Mesenchymal stem cell (in vitro differentiated cells and primary cell): ENCODE measurements around the gene OSBPL2.

Experiments
- DNase-seq: peaks from one replicate; pipeline ENCODE4 v3.0.0-alpha.2; 2013
- H2AFZ ChIP-seq: one replicate; pipeline ENCODE4 v1.6.1; 2013; ENCODE audit warnings: low read depth, mild to moderate bottlenecking, control low read depth, inconsistent platforms, low read length, moderate library complexity
- H2AK5ac ChIP-seq: 2 replicates; pipeline ENCODE4 v1.6.1; 2013; ENCODE audit warnings: low read length, moderate library complexity, mild to moderate bottlenecking, inconsistent platforms; ENCODE audit not compliant: severe bottlenecking
- H2BK120ac ChIP-seq: one replicate; pipeline ENCODE4 v1.6.1; 2013; ENCODE audit warnings: low read depth, mild to moderate bottlenecking, inconsistent platforms, low read length, moderate library complexity
- H2BK12ac ChIP-seq, 2 experiments: one replicate each; pipeline ENCODE4 v1.6.1; 2013; ENCODE audit warnings: inconsistent platforms in 2 of 2, low read length in 2 of 2, mild to moderate bottlenecking in 2 of 2, moderate library complexity in 2 of 2, control low read depth in 1 of 2
- H2BK15ac ChIP-seq: one replicate; pipeline ENCODE4 v1.6.1; 2013; ENCODE audit warnings: mild to moderate bottlenecking, low read depth, inconsistent platforms; ENCODE audit not compliant: poor library complexity, severe bottlenecking
- H2BK5ac ChIP-seq: 2 replicates; pipeline ENCODE4 v1.6.1; 2013; ENCODE audit warnings: low read depth, mild to moderate bottlenecking, low read length, control low read depth, inconsistent platforms; ENCODE audit not compliant: poor library complexity, severe bottlenecking
- H3K14ac ChIP-seq, 2 experiments: one replicate each; pipeline ENCODE4 v1.6.1; 2013; ENCODE audit warnings: inconsistent platforms in 2 of 2, low read length in 2 of 2, control low read depth in 1 of 2, mild to moderate bottlenecking in 1 of 2, moderate library complexity in 1 of 2
- H3K18ac ChIP-seq, 2 experiments: one replicate each; pipeline ENCODE4 v1.6.1; 2013; ENCODE audit warnings: inconsistent platforms in 2 of 2, low read length in 2 of 2, control low read depth in 1 of 2, low read depth in 1 of 2, mild to moderate bottlenecking in 1 of 2
- H3K23ac ChIP-seq, 2 experiments: one replicate each; pipeline ENCODE4 v1.6.1; 2013; ENCODE audit warnings: inconsistent platforms in 2 of 2, low read length in 2 of 2, mild to moderate bottlenecking in 2 of 2, moderate library complexity in 2 of 2, control low read depth in 1 of 2
- H3K27ac ChIP-seq: 2 replicates; pipeline ENCODE4 v1.5.1; 2013; ENCODE audit warnings: mild to moderate bottlenecking, moderate library complexity, low read length, control low read depth, inconsistent platforms; ENCODE audit not compliant: poor library complexity, severe bottlenecking
- H3K27me3 ChIP-seq, 2 experiments: 2 replicates each; pipeline versions ENCODE4 v1.6.1 to v1.7.0; 2013; ENCODE audit warnings: low read length in 2 of 2, mild to moderate bottlenecking in 2 of 2, moderate library complexity in 2 of 2, control low read depth in 1 of 2, inconsistent platforms in 1 of 2; ENCODE audit not compliant: control insufficient read depth in 1 of 2, insufficient read depth in 1 of 2
- H3K36me3 ChIP-seq, 2 experiments: 2 replicates each; pipeline versions ENCODE4 v1.6.1 to v1.7.0; 2013; ENCODE audit warnings: low read length in 2 of 2, control low read depth in 1 of 2, inconsistent platforms in 1 of 2, low read depth in 1 of 2, mild to moderate bottlenecking in 1 of 2; ENCODE audit not compliant: insufficient read depth in 2 of 2, control insufficient read depth in 1 of 2
- H3K4ac ChIP-seq, 2 experiments: one replicate each; pipeline ENCODE4 v1.6.1; 2013; ENCODE audit warnings: inconsistent platforms in 2 of 2, low read length in 2 of 2, mild to moderate bottlenecking in 2 of 2, moderate library complexity in 2 of 2, control low read depth in 1 of 2, low read depth in 1 of 2
- H3K4me1 ChIP-seq: 2 replicates; pipeline ENCODE4 v1.6.1; 2013; ENCODE audit warnings: low read depth, low read length, control low read depth; ENCODE audit not compliant: control insufficient read depth, insufficient read depth
- H3K4me2 ChIP-seq: 2 replicates; pipeline ENCODE4 v1.6.1; 2013; ENCODE audit warnings: low read length, mild to moderate bottlenecking, inconsistent platforms; ENCODE audit not compliant: poor library complexity, severe bottlenecking
- H3K4me3 ChIP-seq, 2 experiments: 2 replicates each; pipeline versions ENCODE4 v1.5.1 to v1.7.0; 2013; ENCODE audit warnings: low read length in 2 of 2, mild to moderate bottlenecking in 2 of 2, control low read depth in 1 of 2, low read depth in 1 of 2; ENCODE audit not compliant: insufficient read depth in 1 of 2
- H3K79me1 ChIP-seq: replicated peaks from 2 replicates; pipeline ENCODE4 v1.6.1; 2013; ENCODE audit warnings: mild to moderate bottlenecking, control low read depth, low read length, inconsistent platforms; ENCODE audit not compliant: poor library complexity, severe bottlenecking
- H3K9ac ChIP-seq: 2 replicates; pipeline ENCODE4 v1.7.0; 2013; ENCODE audit warnings: mild to moderate bottlenecking, low read length, moderate library complexity
- H3K9me3 ChIP-seq: 2 replicates; pipeline ENCODE4 v1.7.0; 2013; ENCODE audit warnings: mild to moderate bottlenecking, low read length; ENCODE audit not compliant: control insufficient read depth
- H4K8ac ChIP-seq: one replicate; pipeline ENCODE4 v1.6.1; 2013; ENCODE audit warnings: inconsistent platforms, mild to moderate bottlenecking, low read length, moderate library complexity
- H4K91ac ChIP-seq: one replicate; pipeline ENCODE4 v1.6.1; 2013; ENCODE audit warnings: mild to moderate bottlenecking, low read length, inconsistent platforms
- WGBS: methylation state at CpG from one replicate; pipeline ENCODE4 v1.1.7; 2013; ENCODE audit warnings: mixed read lengths; 5-methylcytosine and 5-hydroxymethylcytosine counted together

The OSBPL2 gene

DNA sequence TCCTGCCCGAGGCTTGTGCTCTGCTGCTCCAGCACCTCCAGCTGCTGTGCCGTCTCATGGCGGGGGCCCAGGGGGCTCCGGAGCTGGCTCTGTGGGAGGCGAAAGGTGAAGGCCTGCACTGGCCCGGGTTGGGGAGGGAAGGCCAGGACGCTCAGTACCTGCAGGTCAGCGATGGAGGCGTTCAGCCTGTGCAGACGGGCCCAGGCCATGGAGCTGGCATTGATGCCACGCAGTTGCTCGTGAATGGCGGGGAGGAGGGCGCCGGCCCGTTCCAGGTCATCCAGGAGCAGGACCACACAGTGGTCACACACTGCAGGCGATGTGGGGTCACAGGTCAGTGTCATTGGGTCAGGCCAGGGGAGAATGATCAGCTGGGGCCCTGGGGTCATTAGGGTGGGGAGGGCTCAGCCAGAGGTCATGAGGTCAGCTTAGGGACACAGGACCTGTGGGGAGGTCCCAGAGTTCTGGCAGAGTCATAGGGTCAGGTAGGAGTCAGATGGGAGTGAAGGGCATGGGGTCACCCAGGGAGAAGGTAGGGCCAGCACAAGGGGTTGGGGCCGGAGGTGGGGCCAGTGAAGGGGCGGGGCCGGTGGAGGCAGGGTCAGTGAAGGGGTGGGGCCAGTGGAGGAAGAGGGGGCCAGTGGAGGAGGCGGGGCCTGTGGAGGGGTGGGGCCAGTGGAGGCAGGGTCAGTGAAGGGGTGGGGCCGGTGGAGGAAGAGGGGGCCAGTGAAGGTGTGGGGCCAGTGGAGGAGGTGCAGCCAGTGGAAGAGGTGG lies 82.4 kb downstream of the OSBPL2 start:
- no peak overlapping the region for H3K23ac ChIP-seq
- no peak overlapping the region for H3K4me2 ChIP-seq
- no peak overlapping the region for H3K27ac ChIP-seq
- no peak overlapping the region for H3K14ac ChIP-seq
- H3K36me3 ChIP-seq = peaks cover 22 to 91% of the 10 kb centered on the region in 2 experiments
- H2AFZ ChIP-seq = no peak overlapping the region
- no peak overlapping the region for H2BK12ac ChIP-seq
- peaks cover 26% of the 10 kb centered on the region for H3K79me1 ChIP-seq
- no peak overlapping the region for H4K91ac ChIP-seq
- no peak overlapping the region for H3K4me3 ChIP-seq
- 94% methylated on average over 21 of the region's 22 CpGs for WGBS
- no peaks in the 10 kb centered on the region for H3K9me3 ChIP-seq
- no peaks in the 10 kb centered on the region for H3K27me3 ChIP-seq
- no peak overlapping the region for H3K18ac ChIP-seq
- H3K4me1 ChIP-seq = peaks cover 7% of the 10 kb centered on the region
- H3K4ac ChIP-seq = no peak overlapping the region
- no peak overlapping the region for H3K9ac ChIP-seq
- no peak overlapping the region for H2AK5ac ChIP-seq
- H2BK15ac ChIP-seq = no peak overlapping the region
- H2BK120ac ChIP-seq = no peak overlapping the region
- no peak overlapping the region for H2BK5ac ChIP-seq
- no peak for DNase-seq
- H4K8ac ChIP-seq = no peak overlapping the region

DNA sequence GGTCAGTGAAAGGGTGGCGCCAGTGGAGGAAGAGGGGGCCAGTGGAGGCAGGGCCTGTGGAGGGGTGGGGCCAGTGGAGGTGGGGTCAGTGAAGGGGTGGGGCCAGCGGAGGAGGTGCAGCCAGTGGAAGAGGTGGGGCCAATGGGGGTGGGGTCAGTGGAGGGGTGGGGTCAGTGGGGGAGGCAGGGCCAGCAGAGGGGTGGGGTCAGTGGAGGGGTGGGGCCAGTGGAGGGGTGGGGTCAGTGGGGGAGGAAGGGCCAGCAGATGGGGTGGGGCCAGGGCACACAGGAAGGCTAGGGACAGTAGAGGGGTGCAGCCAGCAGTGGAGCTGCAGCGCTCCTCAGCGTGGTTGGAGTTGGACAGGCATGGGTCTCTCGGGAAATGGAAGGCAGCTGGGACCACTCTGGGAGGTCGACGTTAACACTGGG lies 83.2 kb downstream of the OSBPL2 start:
- Histone ChIP-seq H2BK120ac (no peak overlapping the region), H3K9ac (no peak overlapping the region), H3K4me1 (peaks cover 7% of the 10 kb centered on the region), H3K4me3 (no peak overlapping the region), H3K27ac (no peak overlapping the region), H2AK5ac (no peak overlapping the region), H4K8ac (no peak overlapping the region), H2AFZ (no peak overlapping the region), H3K36me3 (peaks cover 17 to 91% of the 10 kb centered on the region in 2 experiments), H3K4ac (no peak overlapping the region), H3K23ac (no peak overlapping the region), H3K79me1 (peaks cover 29% of the 10 kb centered on the region), H2BK5ac (no peak overlapping the region), H3K27me3 (no peaks in the 10 kb centered on the region), H4K91ac (peak overlapping the region; percentile 40), H3K4me2 (no peak overlapping the region), H2BK12ac (no peak overlapping the region), H3K14ac (no peak overlapping the region), H3K18ac (no peak overlapping the region), H3K9me3 (no peaks in the 10 kb centered on the region), H2BK15ac (no peak overlapping the region)
- DNase-seq = peak; percentile 27
- 94% methylated on average over 7 of the region's 7 CpGs for WGBS

DNA sequence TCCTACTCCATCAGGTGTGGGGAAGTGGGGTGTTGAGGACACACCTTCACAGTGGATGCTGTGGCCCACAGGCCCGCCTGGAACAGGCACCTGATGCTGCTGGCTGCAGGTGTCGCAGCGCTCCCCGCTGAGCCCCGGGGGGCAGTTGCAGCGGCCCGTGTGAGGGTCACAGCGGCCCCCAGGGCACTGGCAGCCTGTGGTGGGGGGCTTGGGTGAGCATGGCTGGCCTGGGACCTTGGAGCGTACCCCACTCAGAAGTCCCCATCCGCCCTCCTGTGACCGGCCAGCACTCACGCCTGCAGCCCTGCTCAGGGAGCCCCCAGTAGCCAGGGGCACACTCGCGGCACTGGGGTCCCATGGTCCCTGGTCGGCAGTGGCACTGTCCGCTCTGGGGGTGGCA lies 83.7 kb downstream of the OSBPL2 start:
- no peak overlapping the region for H2AFZ ChIP-seq
- peaks cover 4% of the 10 kb centered on the region for H3K4me1 ChIP-seq
- H2BK120ac ChIP-seq = no peak overlapping the region
- no peak overlapping the region for H3K9ac ChIP-seq
- H3K79me1 ChIP-seq = peaks cover 33% of the 10 kb centered on the region
- no peak overlapping the region for H2BK5ac ChIP-seq
- H3K23ac ChIP-seq = no peak overlapping the region
- H3K27me3 ChIP-seq = no peaks in the 10 kb centered on the region
- no peak overlapping the region for H3K4me3 ChIP-seq
- peak overlapping the region; percentile 40 for H4K91ac ChIP-seq
- no peak overlapping the region for H3K18ac ChIP-seq
- no peaks in the 10 kb centered on the region for H3K9me3 ChIP-seq
- no peak overlapping the region for H2BK12ac ChIP-seq
- no peak overlapping the region for H3K14ac ChIP-seq
- H2BK15ac ChIP-seq = no peak overlapping the region
- no peak for DNase-seq
- H3K36me3 ChIP-seq = peaks cover 21 to 91% of the 10 kb centered on the region in 2 experiments
- no peak overlapping the region for H3K27ac ChIP-seq
- H2AK5ac ChIP-seq = no peak overlapping the region
- H4K8ac ChIP-seq = no peak overlapping the region
- H3K4ac ChIP-seq = no peak overlapping the region
- H3K4me2 ChIP-seq = no peak overlapping the region
- 99% methylated on average over 15 of the region's 16 CpGs for WGBS

DNA sequence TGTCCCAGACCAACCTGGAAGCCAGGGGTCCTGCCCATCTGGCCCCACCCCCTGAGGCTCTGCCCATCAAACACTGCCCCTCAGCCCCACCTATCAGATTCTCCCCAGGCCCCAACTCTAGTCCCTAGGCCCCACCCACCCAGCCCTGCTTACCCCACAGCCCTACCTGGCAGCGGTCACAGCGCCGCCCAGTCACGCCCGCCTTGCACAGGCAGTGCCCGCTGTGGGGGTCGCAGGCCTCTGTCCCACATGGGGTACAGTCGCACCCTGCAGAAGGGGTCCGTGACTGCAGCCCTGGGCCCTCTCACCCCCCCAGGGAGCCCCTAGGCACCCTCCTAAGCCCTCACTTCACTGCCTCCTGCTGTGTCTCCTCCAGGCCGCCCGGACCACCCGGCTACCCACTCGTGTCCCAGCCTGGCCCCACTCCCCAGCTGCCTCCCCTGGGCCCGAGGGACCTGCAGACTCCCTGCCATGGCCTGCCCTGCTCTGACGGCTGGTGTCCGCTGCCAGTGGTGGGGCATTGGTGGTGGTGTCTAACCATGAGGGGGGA lies 84.2 kb downstream of the OSBPL2 start:
- Histone ChIP-seq H3K36me3 (peaks cover 22 to 91% of the 10 kb centered on the region in 2 experiments), H3K18ac (no peak overlapping the region), H2BK12ac (no peak overlapping the region), H3K27ac (no peak overlapping the region), H2AK5ac (no peak overlapping the region), H4K8ac (no peak overlapping the region), H3K27me3 (no peaks in the 10 kb centered on the region), H2BK120ac (no peak overlapping the region), H3K9me3 (no peaks in the 10 kb centered on the region), H2AFZ (no peak overlapping the region), H4K91ac (no peak overlapping the region), H2BK15ac (no peak overlapping the region), H3K23ac (no peak overlapping the region), H3K4me1 (peaks cover 4% of the 10 kb centered on the region), H3K79me1 (peaks cover 38% of the 10 kb centered on the region), H3K4ac (no peak overlapping the region), H3K4me2 (no peak overlapping the region), H2BK5ac (no peak overlapping the region), H3K4me3 (no peak overlapping the region), H3K14ac (no peak overlapping the region), H3K9ac (no peak overlapping the region)
- WGBS = 98% methylated on average over 16 of the region's 16 CpGs
- no peak for DNase-seq
